A549 (cell line): ENCODE results near the gene ADGRF5. TPM values are rescaled to one million over a fixed set of nuclear protein-coding genes. Genes with fewer than 3 reads are reported as not detected.
"Not testable (repeated sequence)": the region's sequence is repeated elsewhere in the genome, so short reads cannot be mapped to it uniquely, and the experiment has no call there.

Experiments
- ATAC-seq, 2 experiments: fragments of 200-7000 bp in 1 of 2; fragments of >200 bp in 1 of 2; cut with Nextera tagmentation in 1 of 2; cut with Tn5 transposase in 1 of 2; 3 replicates each; pipeline versions ENCODE4 v1.8.0 to v1.9.1; 2018 to 2020; ENCODE audit warnings: mild to moderate bottlenecking in 1 of 2, moderate library complexity in 1 of 2
- CTCF ChIA-PET: fragments of 300-600 bp; sonication (Branson Sonifier 250); formaldehyde crosslinking; extraction: SDS; loops from one replicate; lab custom pipeline; 2021; ENCODE audit warnings: antibody characterized with exemption, inconsistent platforms; lab: Yijun Ruan, JAX
- POLR2A ChIA-PET: fragments of 350-600 bp; formaldehyde crosslinking; extraction: SDS; loops from one replicate; lab custom pipeline; 2021; ENCODE audit warnings: antibody characterized with exemption, inconsistent platforms; lab: Yijun Ruan, JAX
- DNase-seq, 2 experiments: peaks; one replicate each; pipeline versions ENCODE4 v3.0.0 to v3.0.0-alpha.2; 2011 to 2016; ENCODE audit warnings: low read depth in 1 of 2, low spot score in 1 of 2
- FAIRE-seq: peaks from 2 replicates; lab custom pipeline; 2011; peaks lifted over from hg19 to GRCh38; lab: Jason Lieb, UNC
- H3K27ac ChIP-seq, 2 experiments: fragments of >200 bp; sonication (Bioruptor Twin); formaldehyde crosslinking; 3 replicates each; pipeline ENCODE4 v1.5.1; 2016 to 2017
- H3K4me1 ChIP-seq: fragments of >200 bp; sonication (Bioruptor Twin); formaldehyde crosslinking; 3 replicates; pipeline ENCODE4 v1.6.1; 2016
- H3K4me2 ChIP-seq: fragments of >200 bp; sonication (Bioruptor Twin); formaldehyde crosslinking; 3 replicates; pipeline ENCODE4 v1.6.1; 2016
- H3K4me3 ChIP-seq: fragments of >200 bp; sonication (Bioruptor Twin); formaldehyde crosslinking; 3 replicates; pipeline ENCODE4 v1.5.1; 2016
- H3K9me3 ChIP-seq: fragments of >200 bp; sonication (Bioruptor Twin); formaldehyde crosslinking; 3 replicates; pipeline ENCODE4 v1.6.1; 2016
- BCL3 ChIP-seq: fragments of >200 bp; sonication (Bioruptor Twin); formaldehyde crosslinking; IDR thresholded peaks from 3 replicates; pipeline ENCODE4 v1.6.1; 2016
- CHD4 ChIP-seq: fragments of 200-600 bp; sonication (generic); IDR thresholded peaks from 2 replicates; pipeline ENCODE4 v1.6.1; 2016; ENCODE audit warnings: antibody characterized with exemption, mild to moderate bottlenecking, borderline replicate concordance
- EHF ChIP-seq: fragments of 250-450 bp; sonication (Bioruptor Pico); IDR thresholded peaks from 2 replicates; pipeline ENCODE4 v1.5.0; 2020; ENCODE audit warnings: mild to moderate bottlenecking
- EP300 ChIP-seq, 2 experiments: fragments of >200 bp; sonication (Bioruptor Twin); formaldehyde crosslinking; IDR thresholded peaks; 2 replicates in 1 of 2; 3 replicates in 1 of 2; pipeline ENCODE4 v1.6.1; 2016 to 2017
- ESRRA ChIP-seq: fragments of 150-350 bp; IDR thresholded peaks from 2 replicates; pipeline ENCODE4 v1.6.1; 2014; ENCODE audit warnings: mild to moderate bottlenecking, low read length, borderline replicate concordance
- FOXS1 ChIP-seq: fragments of 250-450 bp; sonication (Bioruptor Pico); IDR thresholded peaks from 2 replicates; pipeline ENCODE4 v1.5.0; 2020; ENCODE audit warnings: mild to moderate bottlenecking, moderate library complexity
- HES2 ChIP-seq: fragments of >200 bp; sonication (Bioruptor Twin); formaldehyde crosslinking; IDR thresholded peaks from 2 replicates; pipeline ENCODE4 v1.6.1; 2016
- HOXA7 ChIP-seq: fragments of 250-450 bp; sonication (Bioruptor Pico); IDR thresholded peaks from 2 replicates; pipeline ENCODE4 v1.5.0; 2020; ENCODE audit warnings: mild to moderate bottlenecking, moderate library complexity
- HOXB13 ChIP-seq: fragments of 250-450 bp; sonication (Bioruptor Pico); IDR thresholded peaks from 2 replicates; pipeline ENCODE4 v1.5.0; 2020; ENCODE audit warnings: low read depth, mild to moderate bottlenecking, moderate library complexity
- JUNB ChIP-seq: fragments of >200 bp; sonication (Bioruptor Twin); formaldehyde crosslinking; IDR thresholded peaks from 2 replicates; pipeline ENCODE4 v1.6.1; 2016
- MAFK ChIP-seq: fragments of 450-650 bp; IDR thresholded peaks from 2 replicates; pipeline ENCODE4 v1.6.1; 2014; ENCODE audit not compliant: partially characterized antibody
- NPAS2 ChIP-seq: fragments of 250-450 bp; sonication (Bioruptor Pico); IDR thresholded peaks from 2 replicates; pipeline ENCODE4 v1.8.0; 2022; ENCODE audit warnings: mild to moderate bottlenecking, moderate library complexity, borderline replicate concordance
- NR3C1 ChIP-seq: fragments of >200 bp; sonication (Bioruptor Twin); formaldehyde crosslinking; IDR thresholded peaks from 3 replicates; pipeline ENCODE4 v1.6.1; 2017
- POLR2AphosphoS2 ChIP-seq: conservative IDR thresholded peaks from 2 replicates; pipeline ENCODE4 v1.6.1; 2012; ENCODE audit warnings: low read length, improper control_type of control experiment, inconsistent platforms
- RAD21 ChIP-seq, 2 experiments: fragments of >200 bp in 1 of 2; sonication (Bioruptor Twin) in 1 of 2; formaldehyde crosslinking in 1 of 2; IDR thresholded peaks in 1 of 2; conservative IDR thresholded peaks in 1 of 2; 2 replicates in 1 of 2; 3 replicates in 1 of 2; pipeline ENCODE4 v1.6.1; 2012 to 2018; ENCODE audit warnings: inconsistent platforms in 1 of 2
- RCOR1 ChIP-seq: fragments of 150-350 bp; IDR thresholded peaks from 2 replicates; pipeline ENCODE4 v1.6.1; 2014; ENCODE audit warnings: antibody characterized with exemption, low read length, low read depth
- RNF2 ChIP-seq: fragments of 200-600 bp; sonication (generic); IDR thresholded peaks from 2 replicates; pipeline ENCODE4 v1.6.1; 2016; ENCODE audit warnings: low read depth, mild to moderate bottlenecking, antibody characterized with exemption, moderate library complexity, borderline replicate concordance
- USF2 ChIP-seq: fragments of 450-650 bp; IDR thresholded peaks from 2 replicates; pipeline ENCODE4 v1.6.1; 2014; ENCODE audit warnings: antibody characterized with exemption
- ZC3H11A ChIP-seq: fragments of 450-650 bp; IDR thresholded peaks from 2 replicates; pipeline ENCODE4 v1.6.1; 2014; ENCODE audit warnings: antibody characterized with exemption, mild to moderate bottlenecking
- ZFP36 ChIP-seq: fragments of 450-650 bp; IDR thresholded peaks from 2 replicates; pipeline ENCODE4 v1.6.1; 2014; ENCODE audit warnings: borderline replicate concordance; ENCODE audit not compliant: partially characterized antibody
- ZNF302 ChIP-seq: fragments of 250-450 bp; sonication (Bioruptor Pico); IDR thresholded peaks from 2 replicates; pipeline ENCODE4 v1.9.0; 2021; ENCODE audit warnings: inconsistent platforms, mild to moderate bottlenecking, moderate library complexity
- WGBS: methylation state at CpG from one replicate; pipeline ENCODE4 v1.1.6; 2017; ENCODE audit errors: missing lambda C conversion rate; 5-methylcytosine and 5-hydroxymethylcytosine counted together
- polyA plus RNA-seq, 4 experiments: library from polyadenylated mRNA; depleted of rRNA in 3 of 4; stranded (reverse); fragments of >200 nt; fragmentation: RNase III in 1 of 4; extraction: RNeasy Plus Mini Kit Qiagen cat#74134 plus additional on column Dnase treatment in 1 of 4; gene quantifications; 2 replicates in 3 of 4; 3 replicates in 1 of 4; pipeline ENCODE4 v1.2.3, GENCODE V29; 2011 to 2017

Gene ADGRF5
- polyA plus RNA-seq, 2 of the 4 experiments (the other 2 are of a cell fraction) = not detected

- not testable (repeated sequence) for ATAC-seq, H3K4me1 ChIP-seq, DNase-seq, H3K4me3 ChIP-seq, H3K4me2 ChIP-seq, H3K9me3 ChIP-seq, H3K27ac ChIP-seq, FAIRE-seq
- ChIA-PET CTCF (interaction anchor here (0.6 kb wide), 1 partner anchor 1591 kb away, joined by 3 read pairs; no protein-coding TSS in a partner anchor), POLR2A (interaction anchor here (0.6 kb wide), 1 partner anchor 152 kb away, joined by 6 read pairs; no protein-coding TSS in a partner anchor)
- 86% methylated on average over 7 of the region's 7 CpGs for WGBS
- TF ChIP-seq MAFK = peak; percentile 92
- peak; percentile 34 for TF ChIP-seq ZC3H11A
Measured at GRCh38 chr6:46834257-46834916, 87.4 kb downstream of the ADGRF5 start.

- DNase-seq (no peak), FAIRE-seq (no peak), ATAC-seq (no peak)
- Histone ChIP-seq H3K4me3 (no peak overlapping the region), H3K4me1 (no peaks in the 10 kb centered on the region), H3K9me3 (no peaks in the 10 kb centered on the region), H3K27ac (no peak overlapping the region), H3K4me2 (no peak overlapping the region)
- ChIA-PET CTCF (no interaction called here), POLR2A (no interaction called here)
- WGBS = 52% methylated on average over 3 of the region's 3 CpGs
- no peak for TF ChIP-seq HES2
- no peak for TF ChIP-seq EP300 (IDR thresholded peaks at IDR 0.05)
- no peak for TF ChIP-seq BCL3
- TF ChIP-seq JUNB = no peak
- no peak for TF ChIP-seq POLR2AphosphoS2
- TF ChIP-seq ZFP36 = no peak
- TF ChIP-seq MAFK = no peak
- TF ChIP-seq ESRRA = no peak
- no peak for TF ChIP-seq HOXA7 (CRISPR knock-in tag)
- TF ChIP-seq FOXS1 (CRISPR knock-in tag) = no peak
- TF ChIP-seq RAD21 (conservative IDR thresholded peaks at IDR 0.05 in 1 of 2, IDR thresholded peaks at IDR 0.05 in 1 of 2) = no peak
- no peak for TF ChIP-seq EHF
- no peak for TF ChIP-seq CHD4
- no peak for TF ChIP-seq ZNF302
- TF ChIP-seq NPAS2 = no peak
- TF ChIP-seq NR3C1 = no peak
- TF ChIP-seq HOXB13 (CRISPR knock-in tag) = no peak
- no peak for TF ChIP-seq RNF2
Measured at GRCh38 chr6:46832816-46833215, 88.9 kb downstream of the ADGRF5 start.

GRCh38 chr6:46828939-46829338 lies 92.8 kb downstream of the ADGRF5 start:
- WGBS = 21% methylated on average over 2 of the region's 2 CpGs
- POLR2A ChIA-PET = no interaction called here
- Histone ChIP-seq H3K4me2 (no peak overlapping the region), H3K4me1 (no peaks in the 10 kb centered on the region), H3K9me3 (no peaks in the 10 kb centered on the region), H3K27ac (no peak overlapping the region), H3K4me3 (no peak overlapping the region)
- no peak for FAIRE-seq
- CTCF ChIA-PET = no interaction called here
- no peak for DNase-seq
- ATAC-seq = no peak
- TF ChIP-seq RCOR1 (no peak), USF2 (no peak), FOXS1 (CRISPR knock-in tag) (no peak), CHD4 (no peak), RNF2 (no peak)
